PC-3 (cell line): ENCODE results near the gene TCP11. TPM values are rescaled to one million over a fixed set of nuclear protein-coding genes. Genes with fewer than 3 reads are reported as not detected.

Source experiments
- ATAC-seq: fragments of 200-7000 bp; cut with Tn5 transposase; 2 replicates; pipeline ENCODE4 v1.9.1; 2020; ENCODE audit warnings: mild to moderate bottlenecking, moderate library complexity
- BruUV-seq: library from RNA; stranded (reverse); fragments of 400-500 nt; replicated peaks from 2 replicates; lab custom pipeline; 2021; lab: Mats Ljungman, UMichigan
- CTCF ChIA-PET: fragments of 300-600 bp; sonication (Branson Sonifier 250); formaldehyde crosslinking; loops from one replicate; lab custom pipeline; 2022; ENCODE audit warnings: antibody characterized with exemption; lab: Charles Lee
- POLR2A ChIA-PET: fragments of 300-600 bp; sonication (Branson Sonifier 250); formaldehyde crosslinking; loops from one replicate; lab custom pipeline; 2022; ENCODE audit warnings: antibody characterized with exemption; ENCODE audit not compliant: unreplicated experiment; lab: Charles Lee
- DNase-seq: peaks from one replicate; pipeline ENCODE4 v3.0.0-alpha.2; 2015
- H2AFZ ChIP-seq: fragments of 300-600 bp; sonication (generic); 2 replicates; pipeline ENCODE4 v1.6.0; 2016; ENCODE audit warnings: antibody characterized with exemption, low read length
- H3F3A ChIP-seq: fragments of 300-600 bp; sonication (generic); one replicate; pipeline ENCODE4 v1.6.0; 2017; ENCODE audit warnings: antibody characterized with exemption, low read length, control low read depth, mild to moderate bottlenecking; ENCODE audit not compliant: unreplicated experiment
- H3K27ac ChIP-seq: fragments of 300-600 bp; sonication (generic); 2 replicates; pipeline ENCODE4 v1.5.1; 2016; ENCODE audit warnings: mild to moderate bottlenecking, low read length
- H3K27me3 ChIP-seq: fragments of 300-600 bp; sonication (generic); 2 replicates; pipeline ENCODE4 v1.6.1; 2016; ENCODE audit warnings: low read length, mixed read lengths
- H3K36me3 ChIP-seq: fragments of 300-600 bp; sonication (generic); 2 replicates; pipeline ENCODE4 v1.6.1; 2016; ENCODE audit warnings: low read depth, mixed run types, low read length, mixed read lengths
- H3K4me1 ChIP-seq: fragments of 300-600 bp; sonication (generic); 2 replicates; pipeline ENCODE4 v1.5.1; 2016; ENCODE audit warnings: low read length; ENCODE audit not compliant: insufficient read depth
- H3K4me2 ChIP-seq: fragments of 300-600 bp; sonication (generic); 2 replicates; pipeline ENCODE4 v1.6.0; 2016; ENCODE audit warnings: low read length
- H3K4me3 ChIP-seq: fragments of 300-600 bp; sonication (generic); 2 replicates; pipeline ENCODE4 v1.5.1; 2016; ENCODE audit warnings: mild to moderate bottlenecking, low read length, mixed read lengths
- H3K79me2 ChIP-seq: fragments of 300-600 bp; sonication (generic); 2 replicates; pipeline ENCODE4 v1.6.1; 2017; ENCODE audit warnings: low read length, mixed read lengths
- H3K9ac ChIP-seq: fragments of 300-600 bp; sonication (generic); 2 replicates; pipeline ENCODE4 v1.6.0; 2016; ENCODE audit warnings: mild to moderate bottlenecking, low read length
- H3K9me2 ChIP-seq: fragments of 300-600 bp; sonication (generic); replicated peaks from 2 replicates; pipeline ENCODE4 v1.6.1; 2016; ENCODE audit warnings: mixed run types, low read length, mixed read lengths
- H3K9me3 ChIP-seq: fragments of 300-600 bp; sonication (generic); 2 replicates; pipeline ENCODE4 v1.6.1; 2016; ENCODE audit warnings: low read length, mixed read lengths
- H4K20me1 ChIP-seq: fragments of 300-600 bp; sonication (generic); 2 replicates; pipeline ENCODE4 v1.6.1; 2016; ENCODE audit warnings: low read length, mixed read lengths
- EZH2 ChIP-seq: fragments of 300-600 bp; sonication (generic); IDR thresholded peaks from one replicate; pipeline ENCODE4 v1.6.1; 2017; ENCODE audit warnings: antibody characterized with exemption, mild to moderate bottlenecking, low read length; ENCODE audit not compliant: unreplicated experiment
- EZH2phosphoT487 ChIP-seq: fragments of 300-600 bp; sonication (generic); IDR thresholded peaks from 2 replicates; pipeline ENCODE4 v1.6.1; 2018; ENCODE audit warnings: mild to moderate bottlenecking, antibody characterized with exemption, low read length, borderline replicate concordance
- intact Hi-C: fragments of 100-400 bp; cut with micrococcal nuclease; formaldehyde crosslinking; loops from 2 replicates; pipeline ENCODE4 v1.9.0; 2023
- total RNA-seq: library from RNA; depleted of rRNA; stranded (reverse); fragments of >200 nt; gene quantifications from 2 replicates; pipeline ENCODE4 v1.2.3, GENCODE V29; 2014
- TF ChIP-seq, protein P1 (sequence below): fragments of 300-600 bp; sonication (generic); conservative IDR thresholded peaks from 2 replicates; pipeline ENCODE4 v1.5.1; 2017; ENCODE audit warnings: antibody characterized with exemption, low read depth, mild to moderate bottlenecking, low read length

TCP11 gene
- total RNA-seq, 1 experiment from 2014 or later: 1.3 TPM

DNA sequence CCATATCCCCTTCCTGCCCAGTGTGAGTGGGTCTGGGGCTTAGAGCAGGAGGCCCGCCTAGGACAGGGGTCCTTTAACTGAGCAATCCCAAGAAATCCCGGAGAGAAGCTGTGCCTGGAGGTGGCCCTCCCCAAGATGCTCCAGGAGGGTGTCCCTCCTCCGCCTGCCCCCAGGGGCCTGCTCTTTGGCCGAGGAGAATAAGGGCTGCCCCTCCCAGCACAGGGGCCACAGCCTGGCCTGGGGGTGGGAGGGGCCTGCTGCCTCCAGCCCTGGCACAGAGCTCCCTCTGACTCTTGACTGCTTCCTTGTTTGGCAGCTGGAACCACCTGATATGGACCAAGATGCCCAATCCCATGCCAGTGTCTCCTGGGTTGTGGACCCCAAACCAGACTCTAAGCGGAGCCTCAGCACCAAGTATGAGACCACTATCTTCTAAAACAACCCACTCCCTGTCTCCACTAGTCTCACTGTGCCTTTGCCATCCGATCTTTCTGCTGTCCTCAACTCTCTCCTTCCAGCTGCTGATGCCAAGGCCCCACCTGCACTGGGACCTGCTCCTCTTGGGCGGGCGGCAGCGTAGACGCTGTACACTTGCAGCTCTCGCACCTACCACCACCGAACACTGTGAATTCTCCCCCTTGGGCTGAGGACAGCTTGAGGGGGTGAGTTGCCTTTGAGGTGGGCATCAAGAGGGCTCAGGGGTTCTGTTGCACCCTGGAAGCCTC lies 54.3 kb downstream of the TCP11 start:
- DNase-seq: no peak
- H3K27ac ChIP-seq: no peak overlapping the region
- no peaks in the 10 kb centered on the region for H3K27me3 ChIP-seq
- H3K9ac ChIP-seq: no peak overlapping the region
- no peaks in the 10 kb centered on the region for H3K9me2 ChIP-seq
- intact Hi-C loops: no loop called here
- TF ChIP-seq, protein P1, sequence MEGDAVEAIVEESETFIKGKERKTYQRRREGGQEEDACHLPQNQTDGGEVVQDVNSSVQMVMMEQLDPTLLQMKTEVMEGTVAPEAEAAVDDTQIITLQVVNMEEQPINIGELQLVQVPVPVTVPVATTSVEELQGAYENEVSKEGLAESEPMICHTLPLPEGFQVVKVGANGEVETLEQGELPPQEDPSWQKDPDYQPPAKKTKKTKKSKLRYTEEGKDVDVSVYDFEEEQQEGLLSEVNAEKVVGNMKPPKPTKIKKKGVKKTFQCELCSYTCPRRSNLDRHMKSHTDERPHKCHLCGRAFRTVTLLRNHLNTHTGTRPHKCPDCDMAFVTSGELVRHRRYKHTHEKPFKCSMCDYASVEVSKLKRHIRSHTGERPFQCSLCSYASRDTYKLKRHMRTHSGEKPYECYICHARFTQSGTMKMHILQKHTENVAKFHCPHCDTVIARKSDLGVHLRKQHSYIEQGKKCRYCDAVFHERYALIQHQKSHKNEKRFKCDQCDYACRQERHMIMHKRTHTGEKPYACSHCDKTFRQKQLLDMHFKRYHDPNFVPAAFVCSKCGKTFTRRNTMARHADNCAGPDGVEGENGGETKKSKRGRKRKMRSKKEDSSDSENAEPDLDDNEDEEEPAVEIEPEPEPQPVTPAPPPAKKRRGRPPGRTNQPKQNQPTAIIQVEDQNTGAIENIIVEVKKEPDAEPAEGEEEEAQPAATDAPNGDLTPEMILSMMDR: no peak
- no peak for TF ChIP-seq EZH2
- no peak for TF ChIP-seq EZH2phosphoT487
- no peaks in the 10 kb centered on the region for H4K20me1 ChIP-seq
- ChIA-PET POLR2A (no interaction called here), CTCF (no interaction called here)
- H2AFZ ChIP-seq: no peak overlapping the region
- peaks cover 4% of the 10 kb centered on the region; the same call in 1 of the 2 replicates for H3K36me3 ChIP-seq
- ATAC-seq: no peak
- H3K4me1 ChIP-seq: no peaks in the 10 kb centered on the region
- H3K4me3 ChIP-seq: no peak overlapping the region
- no peaks in the 10 kb centered on the region for H3K79me2 ChIP-seq
- H3K4me2 ChIP-seq: no peak overlapping the region
- no peaks in the 10 kb centered on the region for H3F3A ChIP-seq
- H3K9me3 ChIP-seq: no peaks in the 10 kb centered on the region
- no TSS peak for BruUV-seq

DNA sequence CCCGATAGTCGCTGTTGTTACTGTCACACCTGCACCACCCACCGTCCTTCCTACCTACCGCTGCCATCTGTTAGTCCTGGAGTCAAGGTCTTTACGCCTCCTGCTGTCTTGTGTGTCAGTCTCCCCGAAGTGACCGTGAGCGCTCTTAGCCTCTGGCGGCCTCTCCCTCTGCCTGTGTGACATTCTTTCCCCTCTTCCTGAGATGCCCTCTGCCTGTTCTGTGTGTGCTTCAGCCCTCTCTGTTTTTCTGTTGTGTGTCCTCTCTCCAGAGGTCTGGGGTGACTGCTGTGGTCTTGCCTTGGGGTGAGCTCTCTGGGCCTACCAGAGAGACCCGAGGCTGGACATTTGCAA lies 54.9 kb downstream of the TCP11 start:
- H2AFZ ChIP-seq: no peak overlapping the region
- H4K20me1 ChIP-seq: no peaks in the 10 kb centered on the region
- TF ChIP-seq EZH2 (no peak), EZH2phosphoT487 (no peak)
- TF ChIP-seq, protein P1: no peak
- H3K9me2 ChIP-seq: no peaks in the 10 kb centered on the region
- ChIA-PET POLR2A (no interaction called here), CTCF (no interaction called here)
- intact Hi-C loops: no loop called here
- no peak overlapping the region for H3K4me3 ChIP-seq
- no peak for ATAC-seq
- H3K27me3 ChIP-seq: no peaks in the 10 kb centered on the region
- peaks cover 4% of the 10 kb centered on the region; the same call in 1 of the 2 replicates for H3K36me3 ChIP-seq
- H3K9me3 ChIP-seq: no peaks in the 10 kb centered on the region
- H3K4me2 ChIP-seq: no peak overlapping the region
- H3K27ac ChIP-seq: no peak overlapping the region
- no peak overlapping the region for H3K9ac ChIP-seq
- no peaks in the 10 kb centered on the region for H3K4me1 ChIP-seq
- DNase-seq: no peak
- H3F3A ChIP-seq: no peaks in the 10 kb centered on the region
- no peaks in the 10 kb centered on the region for H3K79me2 ChIP-seq
- no TSS peak for BruUV-seq
